ENCODE data around the gene CSNK2A2. TPM values are rescaled to one million over a fixed set of nuclear protein-coding genes. Genes with fewer than 3 reads are reported as not detected.

CSNK2A2 gene
- total RNA-seq, 2 donors from 2014 or later: 54.0 to 78.7 TPM

DNA sequence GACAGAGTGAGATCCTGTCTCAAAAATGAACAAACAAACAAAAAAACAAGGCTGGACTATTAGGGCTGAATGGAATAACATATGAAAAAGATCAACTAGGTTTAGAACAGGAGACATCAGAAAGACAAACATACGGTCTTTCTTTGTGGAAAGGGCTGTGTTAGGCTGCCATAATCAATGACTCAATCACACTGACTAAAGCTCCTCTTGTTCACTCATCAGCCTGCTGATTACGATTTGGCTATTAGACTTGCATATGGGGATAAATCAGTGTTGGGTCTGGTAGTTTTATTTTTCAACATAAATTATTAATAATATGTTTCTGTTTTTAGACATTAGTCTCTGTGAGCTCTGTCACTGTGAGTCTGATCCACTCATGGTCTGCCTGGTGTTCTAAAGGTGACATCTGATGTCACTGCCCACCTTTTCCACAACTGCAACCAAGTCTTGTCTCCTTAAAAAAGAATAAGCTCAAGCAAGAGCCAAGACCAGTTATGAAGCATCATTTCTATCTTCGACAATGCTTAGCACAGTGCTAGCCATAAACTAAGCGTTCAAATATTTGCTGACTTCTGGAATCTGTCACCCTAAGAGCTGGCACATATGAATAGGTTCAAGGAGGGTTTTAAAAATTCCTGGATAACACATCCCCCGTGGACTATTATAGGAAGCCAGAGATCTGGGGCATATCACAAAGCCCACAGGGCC is 79.0 kb downstream of the CSNK2A2 start:
- H3K27me3 Mint-ChIP-seq: no peaks in the 10 kb centered on the region
- H3K9me3 Mint-ChIP-seq: no peaks in the 10 kb centered on the region
- no peak overlapping the region for H3K4me3 Mint-ChIP-seq
- H3K27ac Mint-ChIP-seq: no peak overlapping the region
- peaks cover 35% of the 10 kb centered on the region for H3K36me3 Mint-ChIP-seq (ENCODE audit: low read depth)
- ATAC-seq (replicated peaks): no peak
- H3K4me1 Mint-ChIP-seq: peaks cover 8% of the 10 kb centered on the region

DNA sequence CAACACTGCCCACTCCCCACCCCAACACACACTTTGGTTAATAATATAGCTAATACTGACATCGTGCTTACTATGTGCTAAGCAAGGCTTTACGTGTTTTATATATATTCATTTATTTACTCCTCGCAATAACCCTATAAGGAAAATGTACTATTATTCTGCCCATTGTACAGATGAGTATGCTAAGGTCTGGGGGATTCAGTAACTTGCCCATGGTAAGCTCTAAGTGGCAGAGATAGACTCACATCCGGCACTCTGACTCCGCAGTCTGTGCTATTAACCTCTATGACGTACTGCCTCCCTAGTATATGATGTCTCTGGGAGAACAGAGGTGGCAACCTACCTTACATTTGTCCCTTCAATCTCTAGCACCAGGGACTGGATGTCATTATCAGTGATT is 81.4 kb downstream of the CSNK2A2 start:
- Mint-ChIP-seq H3K4me1 (peaks cover 4% of the 10 kb centered on the region), H3K27me3 (no peaks in the 10 kb centered on the region), H3K4me3 (no peak overlapping the region), H3K36me3 (ENCODE audit: low read depth) (peaks cover 56% of the 10 kb centered on the region), H3K27ac (no peak overlapping the region), H3K9me3 (no peaks in the 10 kb centered on the region)
- ATAC-seq (replicated peaks): no peak

DNA sequence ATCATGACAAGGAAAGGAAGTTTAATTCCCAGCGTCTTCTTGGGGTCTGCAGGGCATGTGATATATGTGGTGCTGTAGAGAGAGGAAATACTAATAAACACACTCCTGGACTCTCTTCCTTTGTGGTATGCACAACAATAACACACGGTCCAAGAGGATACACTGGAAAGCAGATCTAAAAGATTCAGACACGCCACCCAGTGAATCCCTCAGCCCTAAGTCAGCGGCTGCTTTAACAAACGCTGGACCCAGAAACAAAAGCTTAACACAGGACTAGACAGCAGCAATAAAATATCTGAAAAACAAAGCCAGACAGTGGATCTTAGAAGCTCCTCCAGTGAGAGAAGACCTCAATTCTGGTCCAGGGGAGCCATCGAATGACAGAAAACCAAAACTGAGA is 81.8 kb downstream of the CSNK2A2 start:
- ATAC-seq (replicated peaks): no peak
- Mint-ChIP-seq H3K4me3 (no peak overlapping the region), H3K4me1 (peaks cover 4% of the 10 kb centered on the region), H3K27ac (no peak overlapping the region), H3K9me3 (no peaks in the 10 kb centered on the region), H3K36me3 (ENCODE audit: low read depth) (peaks cover 56% of the 10 kb centered on the region), H3K27me3 (no peaks in the 10 kb centered on the region)

DNA sequence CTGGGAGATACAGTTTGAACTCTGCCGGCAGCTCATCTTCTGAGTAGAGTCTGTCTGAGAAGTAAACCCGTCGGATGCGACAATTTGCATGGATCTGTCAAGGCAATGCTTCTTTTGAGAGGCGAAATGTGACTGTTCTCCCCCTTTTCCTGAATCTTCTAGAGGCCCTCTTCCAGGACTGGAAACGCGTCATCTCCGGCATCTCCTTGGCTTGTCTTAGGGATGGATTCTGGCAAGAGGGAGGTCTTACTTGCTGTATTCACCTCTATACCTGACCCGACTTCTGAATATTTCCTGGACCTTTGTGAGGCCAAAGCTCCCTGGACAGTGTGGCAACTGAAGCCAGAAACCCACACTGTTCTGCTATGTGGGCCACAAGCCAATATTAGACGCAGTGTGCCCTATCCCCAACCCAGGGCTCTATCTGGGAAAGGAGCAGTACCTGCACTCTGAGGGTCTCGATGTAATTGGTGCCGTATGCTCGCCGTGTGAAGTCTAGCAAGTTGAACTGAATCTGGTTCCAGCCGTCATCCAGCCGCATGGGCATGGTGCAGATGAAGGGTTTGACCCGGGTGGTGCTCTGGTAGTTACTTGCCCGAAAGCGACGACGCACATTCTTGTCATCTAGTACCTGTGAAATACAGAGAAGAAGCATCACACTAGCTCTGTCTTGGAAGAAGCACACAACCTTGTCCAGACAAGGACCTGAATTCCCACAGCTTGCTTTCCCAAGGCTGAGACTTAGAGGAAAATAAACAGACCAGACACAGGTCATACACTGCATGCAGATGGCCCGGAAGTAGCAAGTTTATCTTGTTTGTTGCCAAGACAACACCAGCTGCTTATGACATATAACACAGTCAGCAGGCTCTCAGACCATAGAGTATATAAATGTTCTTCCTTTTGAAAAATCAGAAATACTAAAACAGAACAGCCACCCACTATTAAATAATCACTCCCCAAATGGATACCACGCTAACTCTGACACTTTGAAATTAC is 82.8 kb downstream of the CSNK2A2 start:
- Mint-ChIP-seq H3K4me3 (no peak overlapping the region), H3K4me1 (peaks cover 3% of the 10 kb centered on the region), H3K9me3 (no peaks in the 10 kb centered on the region), H3K27ac (no peak overlapping the region), H3K36me3 (ENCODE audit: low read depth) (peaks cover 56% of the 10 kb centered on the region), H3K27me3 (no peaks in the 10 kb centered on the region)
- ATAC-seq (replicated peaks): no peak

DNA sequence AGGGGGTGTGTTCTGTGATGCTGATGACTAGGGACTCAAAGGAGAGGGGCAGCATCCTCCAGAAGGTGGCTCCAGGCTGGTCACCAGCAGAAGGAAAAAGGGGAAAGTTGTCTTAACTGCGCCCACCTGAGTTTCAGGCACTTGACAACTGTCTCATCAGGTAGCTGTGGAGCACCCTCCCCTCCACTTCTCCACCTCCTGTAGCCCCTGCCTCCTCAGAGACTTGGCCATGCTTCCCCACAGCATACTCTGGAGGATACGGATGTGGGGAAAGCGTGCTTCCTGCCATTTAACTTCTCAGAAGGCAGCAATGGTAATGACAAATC is 86.6 kb downstream of the CSNK2A2 start:
- no peaks in the 10 kb centered on the region for H3K27me3 Mint-ChIP-seq
- no peaks in the 10 kb centered on the region for H3K4me1 Mint-ChIP-seq
- no peaks in the 10 kb centered on the region for H3K9me3 Mint-ChIP-seq
- H3K27ac Mint-ChIP-seq: no peak overlapping the region
- H3K4me3 Mint-ChIP-seq: no peak overlapping the region
- H3K36me3 Mint-ChIP-seq (ENCODE audit: low read depth): peaks cover 45% of the 10 kb centered on the region
- ATAC-seq (replicated peaks): no peak

DNA sequence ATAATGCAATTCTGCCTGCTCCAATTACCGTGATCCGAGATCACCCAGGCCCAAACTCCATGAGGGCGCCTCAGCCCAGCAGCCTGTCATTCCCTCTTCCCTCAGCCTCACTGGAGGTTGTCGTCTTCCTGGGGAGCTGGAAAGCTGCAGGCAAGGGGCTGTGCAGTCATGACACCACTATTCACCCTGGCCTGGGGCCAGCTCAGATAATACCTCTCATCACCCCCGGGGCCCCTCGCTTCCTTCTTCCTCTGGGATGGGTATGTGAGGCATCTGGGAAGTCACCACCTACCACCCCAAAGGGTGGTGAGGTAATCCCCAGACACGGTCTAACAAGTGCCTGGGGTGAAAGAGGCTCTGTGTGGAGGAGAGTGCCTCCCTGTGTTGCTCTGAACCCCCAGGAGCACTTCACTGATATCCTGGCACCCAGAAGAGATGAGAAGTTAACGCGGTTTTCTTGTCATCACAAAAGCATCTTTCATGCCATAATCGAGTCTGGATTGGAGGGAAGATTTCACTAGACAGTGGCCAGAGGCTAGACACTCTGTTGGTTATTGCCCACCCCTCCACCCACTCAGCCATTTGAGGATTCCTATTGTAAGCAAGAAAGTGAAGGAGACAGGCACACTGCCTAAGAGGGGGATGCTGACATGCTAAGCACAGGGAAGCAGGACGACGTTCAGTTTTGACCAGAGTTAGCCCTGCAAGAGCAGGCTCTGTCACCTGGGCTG is 87.2 kb downstream of the CSNK2A2 start:
- Mint-ChIP-seq H3K4me1 (no peaks in the 10 kb centered on the region), H3K4me3 (no peak overlapping the region), H3K9me3 (no peaks in the 10 kb centered on the region), H3K27me3 (no peaks in the 10 kb centered on the region), H3K27ac (peak overlapping the region; percentile 35), H3K36me3 (ENCODE audit: low read depth) (peaks cover 39% of the 10 kb centered on the region)
- no peak for ATAC-seq (replicated peaks)

DNA sequence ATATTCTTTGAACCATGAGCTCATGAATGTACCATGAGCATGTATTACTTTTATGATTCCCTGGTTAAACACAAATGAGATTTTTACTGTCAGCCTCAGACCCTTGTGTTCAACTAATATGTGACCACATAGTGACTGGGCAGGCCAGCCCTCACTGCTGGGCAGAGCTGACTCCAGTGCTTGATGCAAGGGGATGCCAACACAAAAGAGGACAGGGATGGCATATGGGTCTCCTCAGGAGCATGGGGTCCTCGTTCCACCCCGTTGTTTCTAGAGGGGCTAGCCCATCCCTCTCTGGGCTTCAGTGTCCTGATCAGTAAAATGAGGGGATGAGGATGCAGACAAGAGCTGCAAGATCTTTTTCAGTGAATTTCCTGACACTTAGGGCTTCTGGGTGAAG is 88.0 kb downstream of the CSNK2A2 start:
- ATAC-seq (replicated peaks): no peak
- H3K9me3 Mint-ChIP-seq: no peaks in the 10 kb centered on the region
- H3K4me3 Mint-ChIP-seq: no peak overlapping the region
- no peaks in the 10 kb centered on the region for H3K4me1 Mint-ChIP-seq
- peaks cover 31% of the 10 kb centered on the region for H3K36me3 Mint-ChIP-seq (ENCODE audit: low read depth)
- H3K27me3 Mint-ChIP-seq: no peaks in the 10 kb centered on the region
- no peak overlapping the region for H3K27ac Mint-ChIP-seq

DNA sequence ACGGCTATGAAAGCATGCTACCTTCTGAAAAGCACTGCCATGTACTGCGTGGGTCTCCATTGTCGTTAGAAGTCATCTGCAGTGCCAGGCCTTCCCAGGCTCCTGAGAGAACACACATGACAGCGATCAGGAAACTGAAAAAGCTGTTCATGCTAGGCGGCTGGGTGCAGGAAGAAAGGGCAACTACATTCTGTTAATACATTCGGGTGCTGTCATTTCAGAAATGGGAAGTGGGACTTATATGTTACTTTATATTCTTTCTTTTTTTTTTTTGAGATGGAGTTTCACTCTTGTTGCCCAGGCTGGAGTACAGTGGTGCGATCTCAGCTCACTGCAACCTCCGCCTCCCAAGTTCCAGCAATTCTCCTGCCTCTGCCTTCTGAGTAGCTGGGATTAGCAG is 88.6 kb downstream of the CSNK2A2 start:
- no peak overlapping the region for H3K27ac Mint-ChIP-seq
- no peak overlapping the region for H3K4me3 Mint-ChIP-seq
- ATAC-seq (replicated peaks): no peak
- peaks cover 25% of the 10 kb centered on the region for H3K36me3 Mint-ChIP-seq (ENCODE audit: low read depth)
- H3K4me1 Mint-ChIP-seq: no peaks in the 10 kb centered on the region
- H3K9me3 Mint-ChIP-seq: no peaks in the 10 kb centered on the region
- no peaks in the 10 kb centered on the region for H3K27me3 Mint-ChIP-seq

Other genes starting within 250 kb of the CSNK2A2 start
- not detected for gene CNGB1, start 227.0 kb downstream of the CSNK2A2 start, total RNA-seq
- gene ZNF319, start 197.4 kb downstream of the CSNK2A2 start, total RNA-seq: 1 to 10 TPM; 3.9 to 5.5 TPM
- 10 to 100 TPM; 33.7 to 56.6 TPM for gene USB1, start 196.7 kb downstream of the CSNK2A2 start, total RNA-seq
- under 1 TPM; 0.19 to 0.29 TPM for gene MMP15, start 172.4 kb downstream of the CSNK2A2 start, total RNA-seq
- 10 to 100 TPM; 28.7 to 49.7 TPM for gene CFAP20, start 68.7 kb downstream of the CSNK2A2 start, total RNA-seq
- gene PRSS54, start 96.9 kb upstream of the CSNK2A2 start, total RNA-seq: not detected
- gene GINS3, start 194.4 kb upstream of the CSNK2A2 start, total RNA-seq: 10 to 100 TPM; 14.7 to 25.3 TPM

Data from activated T-helper 17 cell treated with anti-CD3 and anti-CD28 coated beads, Interleukin-2, amount 50 U/mL, for 72 hours (primary cell).